OCI-LY1 (cell line): ENCODE measurements around the gene CNIH2.
"Not testable (repeated sequence)": the region's sequence is repeated elsewhere in the genome, so short reads cannot be mapped to it uniquely, and the experiment has no call there.

Source experiments
- H2AFZ ChIP-seq: fragments of 200-600 bp; sonication (generic), shearing (Covaris generic); 2 replicates; pipeline ENCODE4 v1.6.0; 2014; ENCODE audit warnings: antibody characterized with exemption, mild to moderate bottlenecking, low read length
- H3F3A ChIP-seq: fragments of 200-600 bp; sonication (generic), shearing (Covaris generic); 2 replicates; pipeline ENCODE4 v1.6.0; 2014; ENCODE audit warnings: mild to moderate bottlenecking, antibody characterized with exemption, low read length, moderate library complexity; ENCODE audit not compliant: insufficient read depth
- H3K27ac ChIP-seq: fragments of 200-600 bp; sonication (generic); 2 replicates; pipeline ENCODE4 v1.5.1; 2014; ENCODE audit warnings: low read length, mixed run types, mild to moderate bottlenecking, low read depth; ENCODE audit not compliant: poor library complexity, severe bottlenecking
- H3K27me3 ChIP-seq: fragments of 200-600 bp; sonication (generic); 2 replicates; pipeline ENCODE4 v1.6.0; 2014; ENCODE audit warnings: antibody characterized with exemption, mild to moderate bottlenecking, low read length, moderate library complexity; ENCODE audit not compliant: insufficient read depth
- H3K36me3 ChIP-seq: fragments of 200-600 bp; sonication (generic); 2 replicates; pipeline ENCODE4 v1.6.1; 2014; ENCODE audit warnings: mild to moderate bottlenecking, antibody characterized with exemption, low read length, moderate library complexity, mixed read lengths; ENCODE audit not compliant: insufficient read depth
- H3K4me1 ChIP-seq: fragments of 200-600 bp; sonication (generic); 2 replicates; pipeline ENCODE4 v1.5.1; 2014; ENCODE audit warnings: mild to moderate bottlenecking, low read length, moderate library complexity; ENCODE audit not compliant: insufficient read depth, severe bottlenecking
- H3K4me2 ChIP-seq: fragments of 200-600 bp; sonication (generic), shearing (Covaris generic); 2 replicates; pipeline ENCODE4 v1.6.1; 2014; ENCODE audit warnings: low read length
- H3K4me3 ChIP-seq: fragments of 200-600 bp; sonication (generic); 2 replicates; pipeline ENCODE4 v1.5.1; 2014; ENCODE audit warnings: low read length, low read depth, mild to moderate bottlenecking, mixed read lengths; ENCODE audit not compliant: poor library complexity, severe bottlenecking
- H3K79me2 ChIP-seq: fragments of 200-600 bp; shearing (Covaris generic); 2 replicates; pipeline ENCODE4 v1.6.1; 2016; ENCODE audit warnings: mixed run types, low read length, mixed read lengths; ENCODE audit not compliant: insufficient read depth
- H3K9ac ChIP-seq: fragments of 200-600 bp; sonication (generic), shearing (Covaris generic); 2 replicates; pipeline ENCODE4 v1.6.1; 2014; ENCODE audit warnings: mild to moderate bottlenecking, low read length, mixed read lengths
- H3K9me2 ChIP-seq: fragments of 200-600 bp; sonication (generic), shearing (Covaris generic); 2 replicates; pipeline ENCODE4 v1.6.1; 2014; ENCODE audit warnings: low read depth, mild to moderate bottlenecking, low read length, mixed read lengths
- H3K9me3 ChIP-seq: fragments of 200-600 bp; shearing (Covaris generic); 2 replicates; pipeline ENCODE4 v1.6.1; 2014; ENCODE audit warnings: low read length, mixed read lengths
- H4K20me1 ChIP-seq: fragments of 200-600 bp; sonication (generic), shearing (Covaris generic); 2 replicates; pipeline ENCODE4 v1.6.0; 2016; ENCODE audit warnings: mild to moderate bottlenecking, low read length; ENCODE audit not compliant: insufficient read depth
- CTCF ChIP-seq: fragments of 200-600 bp; sonication (generic), shearing (Covaris generic); IDR thresholded peaks from 2 replicates; pipeline ENCODE4 v1.5.1; 2017; ENCODE audit warnings: mild to moderate bottlenecking, antibody characterized with exemption, low read length, moderate library complexity, mixed read lengths
- EZH2 ChIP-seq: fragments of 200-600 bp; sonication (generic), shearing (Covaris generic); IDR thresholded peaks from 2 replicates; pipeline ENCODE4 v1.8.0; 2017; ENCODE audit warnings: borderline replicate concordance, mixed run types, mild to moderate bottlenecking, antibody characterized with exemption, low read length, moderate library complexity, mixed read lengths

The CNIH2 gene

DNA sequence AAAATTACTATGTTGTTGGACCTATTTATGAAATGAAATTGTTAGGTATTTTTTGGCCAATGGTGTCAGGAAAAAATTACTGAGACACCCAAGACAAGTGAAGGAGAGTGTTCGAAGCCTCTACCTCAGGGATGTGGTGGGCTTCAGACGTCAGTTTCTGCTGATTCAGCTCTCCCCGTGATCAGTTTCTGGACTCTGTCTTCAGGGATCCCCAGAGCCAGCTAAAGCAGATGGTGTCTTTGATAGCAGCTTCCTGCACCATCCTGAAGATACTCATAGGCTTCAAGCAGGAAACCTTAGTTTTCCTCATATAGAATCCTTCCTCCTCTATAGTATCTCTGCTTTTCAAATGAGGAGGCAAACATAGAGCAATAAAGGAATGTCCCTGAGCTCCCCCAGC lies 31.5 kb downstream of the CNIH2 start:
- H3K4me1 ChIP-seq = peaks cover 8% of the 10 kb centered on the region
- no peaks in the 10 kb centered on the region for H3K9me3 ChIP-seq
- no peaks in the 10 kb centered on the region for H3K36me3 ChIP-seq
- no peaks in the 10 kb centered on the region for H4K20me1 ChIP-seq
- no peaks in the 10 kb centered on the region for H3K9me2 ChIP-seq
- H3K4me2 ChIP-seq = no peak overlapping the region
- H3F3A ChIP-seq = no peaks in the 10 kb centered on the region
- no peak overlapping the region for H3K27ac ChIP-seq
- no peaks in the 10 kb centered on the region for H3K79me2 ChIP-seq
- H3K4me3 ChIP-seq = no peak overlapping the region
- H3K27me3 ChIP-seq = peaks cover 4% of the 10 kb centered on the region; the same call in 1 of the 2 replicates
- H3K9ac ChIP-seq = no peak overlapping the region
- no peak overlapping the region for H2AFZ ChIP-seq
- TF ChIP-seq EZH2 (no peak), CTCF (no peak)

GRCh38 chr11:66310324-66310723 lies 32.3 kb downstream of the CNIH2 start:
- H3K9me2 ChIP-seq = no peaks in the 10 kb centered on the region
- TF ChIP-seq EZH2 (no peak), CTCF (no peak)
- no peak overlapping the region for H3K4me3 ChIP-seq
- H3K9ac ChIP-seq = no peak overlapping the region
- no peak overlapping the region for H2AFZ ChIP-seq
- H3F3A ChIP-seq = no peaks in the 10 kb centered on the region
- H3K4me1 ChIP-seq = peaks cover 8% of the 10 kb centered on the region
- H3K4me2 ChIP-seq = no peak overlapping the region
- no peak overlapping the region for H3K27ac ChIP-seq
- H3K9me3 ChIP-seq = no peaks in the 10 kb centered on the region
- no peaks in the 10 kb centered on the region for H3K79me2 ChIP-seq
- no peaks in the 10 kb centered on the region for H4K20me1 ChIP-seq
- H3K36me3 ChIP-seq = no peaks in the 10 kb centered on the region
- peaks cover 4% of the 10 kb centered on the region; the same call in 1 of the 2 replicates for H3K27me3 ChIP-seq

DNA sequence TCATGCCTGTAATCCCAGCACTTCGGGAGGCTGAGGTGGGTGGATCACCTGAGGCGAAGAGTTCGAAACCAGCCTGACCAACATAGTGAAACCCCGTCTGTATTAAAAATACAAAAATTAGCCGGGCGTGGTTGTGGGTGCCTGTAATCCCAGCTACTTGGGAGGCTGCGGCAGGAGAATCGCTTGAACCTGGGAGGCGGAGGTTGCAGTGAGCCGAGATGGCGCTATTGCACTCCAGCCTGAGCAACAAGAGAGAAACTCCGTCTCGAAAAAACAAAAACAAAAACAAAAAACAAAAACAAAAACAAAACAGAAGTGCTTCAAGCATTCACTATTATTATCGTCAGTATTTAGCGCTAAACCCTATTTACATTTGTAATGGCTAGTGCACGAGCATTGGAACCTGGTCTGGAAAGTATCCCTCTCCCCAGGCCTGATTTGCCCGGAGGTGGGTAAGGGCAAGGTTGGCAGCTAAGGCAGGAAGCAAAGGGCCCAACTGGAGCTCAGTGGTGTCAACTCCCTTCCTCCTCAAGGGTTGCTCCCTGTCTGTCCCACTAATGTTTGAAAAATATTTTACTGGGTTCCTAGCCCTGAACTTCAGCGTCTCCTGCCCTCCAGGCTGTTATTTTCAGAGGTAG lies 32.9 kb downstream of the CNIH2 start:
- H3K36me3 ChIP-seq, H3K79me2 ChIP-seq, H4K20me1 ChIP-seq, H3K9ac ChIP-seq, H3K4me2 ChIP-seq, H3K9me2 ChIP-seq, H3K9me3 ChIP-seq, H3K4me3 ChIP-seq, H3K27me3 ChIP-seq, H3K4me1 ChIP-seq, H2AFZ ChIP-seq, H3F3A ChIP-seq, H3K27ac ChIP-seq: not testable (repeated sequence)

DNA sequence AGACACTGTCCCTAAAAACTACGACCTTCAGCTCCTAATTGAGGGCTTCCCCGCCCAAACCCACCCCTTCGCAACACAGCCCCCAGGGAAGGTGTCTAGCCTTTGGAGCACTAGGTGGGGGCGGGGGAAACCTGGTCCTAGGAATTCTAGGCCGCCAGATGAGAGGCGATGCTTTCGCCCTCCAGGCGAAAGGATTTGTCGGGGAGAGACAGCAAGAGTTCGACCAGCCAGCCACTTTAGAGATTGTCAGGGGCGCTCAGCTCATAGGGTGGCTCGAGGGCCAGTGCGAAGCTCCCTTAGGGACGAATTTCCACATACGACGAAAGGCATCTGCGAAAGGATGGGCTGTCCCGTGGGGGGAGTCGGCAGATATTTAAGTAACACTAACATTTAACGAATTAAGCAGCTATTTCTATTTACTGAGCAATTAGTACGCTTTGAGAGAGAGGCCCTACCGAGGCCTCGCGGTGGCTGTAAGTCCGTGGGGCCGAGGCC lies 33.5 kb downstream of the CNIH2 start:
- H3K4me3 ChIP-seq = peak overlapping the region; percentile 70
- H4K20me1 ChIP-seq = no peaks in the 10 kb centered on the region
- H2AFZ ChIP-seq = peak overlapping the region; percentile 76; the same call in 1 of the 2 replicates
- no peaks in the 10 kb centered on the region for H3K9me3 ChIP-seq
- peaks cover 15% of the 10 kb centered on the region for H3K4me1 ChIP-seq
- peak overlapping the region; percentile 71 for H3K27ac ChIP-seq
- no peaks in the 10 kb centered on the region for H3K79me2 ChIP-seq
- H3K27me3 ChIP-seq = no peaks in the 10 kb centered on the region
- H3K9me2 ChIP-seq = no peaks in the 10 kb centered on the region
- TF ChIP-seq CTCF (no peak; the same call in 1 of the 2 replicates), EZH2 (no peak)
- no peaks in the 10 kb centered on the region for H3F3A ChIP-seq
- H3K36me3 ChIP-seq = no peaks in the 10 kb centered on the region
- peak overlapping the region; percentile 71 for H3K9ac ChIP-seq
- peak overlapping the region; percentile 97 for H3K4me2 ChIP-seq
